ENCODE results near the gene ADORA2A.

DNA sequence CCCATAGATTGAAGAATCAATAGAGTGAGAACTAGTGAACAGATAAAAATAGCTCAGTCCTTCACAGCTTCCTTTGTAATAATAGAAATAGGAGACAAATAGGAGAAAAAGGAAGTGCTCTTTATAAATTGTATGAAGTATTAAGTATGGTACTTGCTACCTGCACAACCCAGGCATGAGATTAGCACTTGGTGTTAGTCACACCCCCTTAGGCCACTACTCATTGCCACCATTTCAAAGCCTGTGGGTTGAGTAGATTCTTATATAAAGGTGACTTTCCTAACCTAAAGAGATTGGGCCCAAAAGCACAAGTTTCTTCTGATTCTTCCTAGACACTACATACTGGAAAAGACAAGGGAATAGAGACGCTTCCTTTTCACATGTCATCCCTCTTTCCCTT is 37.7 kb upstream of the ADORA2A start:
- TF ChIP-seq CEBPB (IDR thresholded peaks at IDR 0.05): no peak
- TF ChIP-seq, protein P1, sequence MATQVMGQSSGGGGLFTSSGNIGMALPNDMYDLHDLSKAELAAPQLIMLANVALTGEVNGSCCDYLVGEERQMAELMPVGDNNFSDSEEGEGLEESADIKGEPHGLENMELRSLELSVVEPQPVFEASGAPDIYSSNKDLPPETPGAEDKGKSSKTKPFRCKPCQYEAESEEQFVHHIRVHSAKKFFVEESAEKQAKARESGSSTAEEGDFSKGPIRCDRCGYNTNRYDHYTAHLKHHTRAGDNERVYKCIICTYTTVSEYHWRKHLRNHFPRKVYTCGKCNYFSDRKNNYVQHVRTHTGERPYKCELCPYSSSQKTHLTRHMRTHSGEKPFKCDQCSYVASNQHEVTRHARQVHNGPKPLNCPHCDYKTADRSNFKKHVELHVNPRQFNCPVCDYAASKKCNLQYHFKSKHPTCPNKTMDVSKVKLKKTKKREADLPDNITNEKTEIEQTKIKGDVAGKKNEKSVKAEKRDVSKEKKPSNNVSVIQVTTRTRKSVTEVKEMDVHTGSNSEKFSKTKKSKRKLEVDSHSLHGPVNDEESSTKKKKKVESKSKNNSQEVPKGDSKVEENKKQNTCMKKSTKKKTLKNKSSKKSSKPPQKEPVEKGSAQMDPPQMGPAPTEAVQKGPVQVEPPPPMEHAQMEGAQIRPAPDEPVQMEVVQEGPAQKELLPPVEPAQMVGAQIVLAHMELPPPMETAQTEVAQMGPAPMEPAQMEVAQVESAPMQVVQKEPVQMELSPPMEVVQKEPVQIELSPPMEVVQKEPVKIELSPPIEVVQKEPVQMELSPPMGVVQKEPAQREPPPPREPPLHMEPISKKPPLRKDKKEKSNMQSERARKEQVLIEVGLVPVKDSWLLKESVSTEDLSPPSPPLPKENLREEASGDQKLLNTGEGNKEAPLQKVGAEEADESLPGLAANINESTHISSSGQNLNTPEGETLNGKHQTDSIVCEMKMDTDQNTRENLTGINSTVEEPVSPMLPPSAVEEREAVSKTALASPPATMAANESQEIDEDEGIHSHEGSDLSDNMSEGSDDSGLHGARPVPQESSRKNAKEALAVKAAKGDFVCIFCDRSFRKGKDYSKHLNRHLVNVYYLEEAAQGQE (IDR thresholded peaks at IDR 0.05; ENCODE audit: low read depth): no peak
- no peak for TF ChIP-seq RAD21 (IDR thresholded peaks at IDR 0.05; ENCODE audit: low read depth)
- TF ChIP-seq EP300 (IDR thresholded peaks at IDR 0.05; ENCODE audit: borderline replicate concordance): no peak
- TF ChIP-seq YY1 (IDR thresholded peaks at IDR 0.05; ENCODE audit: low read depth): no peak
- no peak for TF ChIP-seq TEAD4 (IDR thresholded peaks at IDR 0.05)
- TF ChIP-seq, protein P2, sequence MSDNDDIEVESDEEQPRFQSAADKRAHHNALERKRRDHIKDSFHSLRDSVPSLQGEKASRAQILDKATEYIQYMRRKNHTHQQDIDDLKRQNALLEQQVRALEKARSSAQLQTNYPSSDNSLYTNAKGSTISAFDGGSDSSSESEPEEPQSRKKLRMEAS (IDR thresholded peaks at IDR 0.05): no peak
- TF ChIP-seq USF1 (IDR thresholded peaks at IDR 0.05): no peak
- no peak for TF ChIP-seq CREB1 (IDR thresholded peaks at IDR 0.05; ENCODE audit: low read depth)
- TF ChIP-seq TAF1 (IDR thresholded peaks at IDR 0.05; ENCODE audit: low read depth): no peak
